HG03280 (cell line): ENCODE data around the gene TMEM170B.
A peak's percentile ranks its signal among the peaks of the same experiment; 100 is the strongest.
"Not testable (repeated sequence)": the region's sequence is repeated elsewhere in the genome, so short reads cannot be mapped to it uniquely, and the experiment has no call there.

Experiments
- ATAC-seq: cut with Tn5 transposase; IDR thresholded peaks from one replicate; pipeline ENCODE4 v1.9.1; 2021; ENCODE audit warnings: mild to moderate bottlenecking, moderate library complexity; ENCODE audit not compliant: unreplicated experiment

The TMEM170B gene

DNA sequence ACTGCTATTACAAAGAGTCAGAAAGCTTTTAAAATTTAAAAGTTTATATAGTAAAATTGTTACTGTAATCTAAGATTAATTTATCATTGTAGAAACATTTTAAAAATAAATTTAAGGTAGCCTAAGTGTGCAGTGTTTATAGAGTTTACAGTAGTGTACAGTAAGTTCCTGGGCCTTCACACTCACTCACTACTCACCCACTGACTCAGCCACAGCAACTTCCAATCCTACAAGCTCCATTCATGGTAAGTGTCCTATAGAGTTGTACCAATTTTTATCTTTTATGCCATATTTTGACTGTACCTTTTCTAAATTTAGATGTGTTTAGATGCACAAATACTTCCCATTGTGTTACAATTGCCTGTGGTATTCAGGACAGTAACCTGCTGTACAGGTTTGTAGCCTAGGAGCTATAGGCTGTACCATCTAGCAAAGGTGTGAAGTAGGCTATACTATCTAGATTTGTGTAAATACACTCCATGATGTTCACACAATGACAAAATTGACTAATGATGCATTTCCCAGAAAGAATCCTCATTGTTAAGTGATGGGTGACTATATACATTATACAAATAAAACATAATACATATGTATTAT, 10.2 kb upstream of the TMEM170B start:
- ATAC-seq = no peak

DNA sequence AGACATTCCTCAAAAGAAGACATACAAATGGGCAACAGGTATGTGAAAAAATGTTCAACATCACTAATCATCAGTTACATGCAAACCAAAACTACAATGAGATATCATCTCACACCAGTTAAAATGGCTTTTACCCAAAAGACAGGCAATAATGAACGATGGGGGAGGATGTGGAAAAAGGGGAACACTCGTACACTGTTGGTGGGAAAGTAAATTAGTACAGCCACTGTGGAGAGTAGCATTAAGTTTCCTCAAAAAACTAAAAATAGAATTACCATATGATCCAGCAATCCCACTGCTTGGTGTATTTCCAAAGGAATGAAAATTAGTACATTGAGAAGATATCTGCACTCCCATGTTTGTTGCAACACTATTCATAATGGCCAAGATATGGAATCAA, 8.6 kb upstream of the TMEM170B start:
- no peak for ATAC-seq

DNA sequence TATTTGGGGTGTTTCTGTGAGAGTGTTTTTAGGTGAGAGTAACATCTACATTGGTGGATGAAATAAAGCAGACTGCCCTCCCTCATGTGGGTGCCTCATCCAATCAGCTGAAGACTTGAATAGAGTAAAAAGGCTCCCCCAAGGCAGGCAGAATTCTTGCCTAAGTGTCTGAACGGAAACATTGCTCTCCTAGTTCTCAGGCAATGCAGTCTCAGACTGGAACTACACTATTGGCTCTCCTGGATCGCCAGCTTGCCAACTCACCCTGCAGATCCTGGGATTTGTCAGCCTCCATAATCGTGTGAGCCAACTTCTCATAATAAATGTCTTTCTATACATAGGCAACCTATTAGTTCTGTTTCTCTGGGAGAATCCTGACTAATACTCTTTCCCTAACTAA, 5.5 kb upstream of the TMEM170B start:
- ATAC-seq = no peak

DNA sequence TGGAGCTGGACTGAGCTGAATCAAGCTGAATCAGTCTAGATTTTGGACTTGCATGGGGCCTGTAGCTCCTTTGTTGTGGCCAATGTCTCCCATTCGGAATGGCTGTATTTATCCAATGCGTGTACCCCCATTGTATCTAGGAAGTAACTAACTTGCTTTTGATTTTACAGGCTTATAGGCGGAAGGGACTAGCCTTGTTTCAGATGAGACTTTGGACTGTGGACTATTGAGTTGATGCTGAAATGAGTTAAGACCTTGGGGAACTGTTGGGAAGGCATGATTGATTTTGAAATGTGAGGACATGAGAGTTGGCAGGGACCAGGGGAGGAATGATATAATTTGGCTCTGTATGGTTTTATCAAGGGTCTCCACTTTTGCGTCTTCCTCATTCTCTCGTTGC, 3.0 kb upstream of the TMEM170B start:
- ATAC-seq = no peak

DNA sequence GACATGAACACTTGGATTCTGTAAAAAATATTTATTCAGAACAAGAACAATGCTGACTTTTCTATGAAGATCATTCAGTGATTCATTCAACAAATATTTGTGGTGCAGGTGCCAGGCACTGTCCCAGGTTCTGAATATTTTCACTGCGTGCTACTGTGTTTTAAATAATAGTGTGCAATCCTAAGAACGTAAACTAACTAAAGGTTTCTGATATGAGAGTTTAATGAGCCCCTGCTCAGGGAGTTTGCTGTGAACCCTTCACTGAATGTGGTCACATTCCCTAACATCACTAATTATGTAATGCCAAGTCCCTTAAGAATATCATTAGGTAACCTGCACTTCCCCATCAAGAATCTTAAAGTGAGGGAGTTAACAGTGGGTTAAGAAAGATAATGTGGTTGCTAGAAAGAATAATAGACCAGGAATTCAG, 1.7 kb upstream of the TMEM170B start:
- ATAC-seq = no peak

DNA sequence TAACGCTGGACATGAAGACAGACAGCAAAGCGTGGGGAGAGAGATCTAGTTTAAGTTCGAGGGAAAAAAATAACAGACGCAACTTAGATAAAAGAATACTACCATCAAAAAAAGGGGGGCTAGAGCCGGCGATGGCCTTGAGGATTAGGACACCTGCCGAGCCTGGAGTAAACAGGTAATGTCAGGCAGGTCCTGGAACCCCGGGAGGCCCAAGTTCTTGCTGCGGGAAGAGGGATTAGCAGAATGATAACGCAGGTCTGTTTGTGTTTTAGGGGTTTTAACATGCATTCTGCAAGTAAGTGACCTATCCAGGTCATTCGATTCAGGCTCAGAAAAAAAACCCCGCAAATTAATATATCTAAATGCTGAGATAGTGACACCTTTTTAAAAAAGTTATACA, 754 bp upstream of the TMEM170B start:
- no peak for ATAC-seq

DNA sequence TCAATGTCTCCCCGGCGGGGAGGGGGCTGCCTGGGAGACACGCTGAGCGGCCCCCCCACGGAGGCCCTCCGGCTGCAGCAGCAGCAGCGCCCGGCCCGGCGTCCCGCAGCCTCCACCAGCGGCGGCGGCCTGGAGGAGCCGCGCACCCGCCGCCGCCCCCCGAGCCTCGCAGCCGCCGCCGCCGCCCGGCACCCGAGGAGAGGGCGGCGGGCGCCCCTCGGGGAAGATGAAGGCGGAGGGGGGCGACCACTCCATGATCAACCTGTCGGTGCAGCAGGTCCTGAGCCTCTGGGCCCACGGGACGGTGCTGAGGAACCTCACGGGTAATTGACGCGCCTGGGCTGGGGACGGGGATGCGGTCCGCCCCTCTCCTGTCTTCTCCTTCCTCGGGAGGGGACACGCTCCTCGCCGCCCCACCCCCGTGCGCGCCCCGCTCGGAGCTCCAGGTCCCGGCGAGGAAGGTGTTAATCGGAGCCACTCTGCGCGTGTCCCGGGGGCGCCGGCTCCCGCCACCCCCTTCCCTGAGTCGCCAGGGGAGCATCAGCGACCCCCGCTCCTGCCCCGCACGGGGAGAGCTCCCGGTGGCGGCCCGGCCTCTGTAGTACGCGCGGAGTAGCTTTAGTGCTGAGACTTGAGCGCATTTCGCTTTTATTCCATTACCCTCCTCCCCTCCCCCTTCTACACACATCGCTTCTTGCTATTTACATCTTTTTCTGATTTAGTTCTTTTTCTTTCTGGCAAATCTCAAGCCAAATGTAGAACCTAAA, 686 bp downstream of the TMEM170B start:
- ATAC-seq = peak; percentile 23

DNA sequence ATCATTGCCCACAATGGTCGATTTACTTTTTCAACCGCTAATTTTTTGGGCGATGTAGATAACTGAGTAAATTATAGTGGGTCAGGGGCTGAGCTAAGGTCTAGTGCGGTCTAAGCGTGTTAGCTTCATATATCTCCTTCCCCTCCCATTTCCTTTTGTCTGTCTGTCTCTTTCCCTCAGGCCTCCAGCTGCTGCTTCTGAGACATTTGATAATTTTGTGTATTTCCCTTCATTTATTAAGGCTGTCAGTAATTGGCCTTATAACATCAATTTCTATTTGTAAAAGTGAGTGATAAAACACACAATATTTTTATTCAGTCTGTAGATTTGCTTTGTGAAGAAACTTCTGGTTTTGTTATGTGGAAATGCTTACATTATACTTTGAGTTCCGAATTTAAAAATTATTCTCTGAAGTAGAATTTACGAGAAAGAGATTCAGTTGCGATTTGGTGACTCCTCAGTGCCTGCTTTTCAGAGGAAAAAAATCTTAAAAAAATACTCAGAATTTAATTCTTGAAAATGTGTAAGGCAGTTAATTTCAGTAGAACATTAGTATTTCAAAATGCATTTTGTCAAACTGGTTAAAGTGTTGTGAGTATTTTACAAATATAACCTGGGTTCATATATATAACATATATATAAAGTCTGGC, 1.4 kb downstream of the TMEM170B start:
- ATAC-seq = no peak

DNA sequence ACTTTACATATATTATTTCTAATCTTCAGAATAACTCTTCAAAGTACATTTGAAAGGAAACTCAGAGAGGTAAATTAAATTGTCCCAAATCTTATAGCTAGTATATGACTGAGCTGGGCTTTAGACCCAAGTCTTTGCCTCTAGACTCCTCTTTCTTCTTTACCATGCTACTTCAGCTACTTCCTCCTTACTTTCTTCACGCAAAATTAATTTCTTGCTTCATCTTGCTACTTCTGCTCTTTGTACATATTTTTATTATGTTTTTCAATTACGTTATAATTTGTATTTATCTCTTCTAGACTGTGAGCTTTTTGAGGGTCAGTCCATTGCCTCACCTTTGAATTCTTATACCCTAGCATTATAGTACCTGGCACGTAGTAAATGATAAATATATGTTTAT, 5.3 kb downstream of the TMEM170B start:
- no peak for ATAC-seq

DNA sequence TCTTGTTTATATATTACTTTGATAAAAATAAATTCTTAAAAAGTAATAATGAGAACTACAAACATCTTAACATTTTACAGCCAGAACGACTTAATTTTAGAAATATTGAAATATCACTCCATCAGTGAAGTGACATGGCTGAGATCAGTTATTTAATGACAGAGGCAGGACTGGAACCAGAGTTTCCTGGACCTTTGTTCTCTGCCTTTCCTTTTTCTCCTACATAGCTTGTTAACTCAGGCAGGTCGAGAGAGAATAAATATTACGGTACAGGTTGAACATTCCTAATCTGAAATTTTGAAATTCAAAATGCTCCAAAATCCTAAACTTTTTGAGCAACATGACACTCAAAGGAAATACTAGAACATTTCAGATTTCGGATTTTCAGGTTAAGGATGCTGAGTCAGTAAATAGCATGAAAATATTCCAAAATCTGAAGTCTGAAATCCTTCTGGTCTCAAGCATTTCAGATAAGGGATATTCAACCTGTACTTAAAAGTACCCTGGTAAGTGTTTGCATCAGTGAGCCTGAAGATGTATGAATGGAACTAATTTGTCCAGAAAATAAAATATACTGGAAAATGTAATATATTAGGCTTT, 6.5 kb downstream of the TMEM170B start:
- ATAC-seq = no peak

DNA sequence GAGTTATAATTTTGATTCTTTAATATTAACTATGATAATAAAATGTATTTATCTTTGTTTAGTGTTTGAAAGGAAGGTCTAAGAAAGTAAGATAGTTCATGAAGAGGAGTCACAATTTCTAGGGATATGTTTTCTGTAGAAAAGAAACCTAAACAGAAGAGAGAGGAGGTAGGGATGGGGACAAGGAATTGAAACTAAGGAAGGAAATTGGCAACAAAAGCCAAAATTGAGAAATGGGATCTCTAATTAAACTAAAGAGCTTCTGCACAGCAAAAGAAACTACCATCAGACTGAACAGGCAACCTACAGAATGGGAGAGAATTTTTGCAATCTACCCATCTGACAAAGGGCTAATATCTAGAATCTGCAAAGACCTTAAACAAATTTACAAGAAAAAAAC, 10.3 kb downstream of the TMEM170B start:
- not testable (repeated sequence) for ATAC-seq

DNA sequence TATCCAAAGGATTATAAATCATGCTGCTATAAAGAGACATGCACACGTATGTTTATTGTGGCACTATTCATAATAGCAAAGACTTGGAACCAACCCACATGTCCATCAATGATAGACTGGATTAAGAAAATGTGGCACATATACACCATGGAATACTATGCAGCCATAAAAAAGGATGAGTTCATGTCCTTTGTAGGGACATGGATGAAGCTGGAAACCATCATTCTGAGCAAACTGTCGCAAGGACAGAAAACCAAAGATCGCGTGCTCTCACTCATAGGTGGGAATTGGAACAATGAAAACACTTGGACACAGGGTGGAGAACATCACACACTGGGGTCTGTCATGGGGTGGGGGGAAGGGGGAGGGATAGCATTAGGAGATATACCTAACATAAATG, 11.0 kb downstream of the TMEM170B start:
- ATAC-seq = not testable (repeated sequence)

DNA sequence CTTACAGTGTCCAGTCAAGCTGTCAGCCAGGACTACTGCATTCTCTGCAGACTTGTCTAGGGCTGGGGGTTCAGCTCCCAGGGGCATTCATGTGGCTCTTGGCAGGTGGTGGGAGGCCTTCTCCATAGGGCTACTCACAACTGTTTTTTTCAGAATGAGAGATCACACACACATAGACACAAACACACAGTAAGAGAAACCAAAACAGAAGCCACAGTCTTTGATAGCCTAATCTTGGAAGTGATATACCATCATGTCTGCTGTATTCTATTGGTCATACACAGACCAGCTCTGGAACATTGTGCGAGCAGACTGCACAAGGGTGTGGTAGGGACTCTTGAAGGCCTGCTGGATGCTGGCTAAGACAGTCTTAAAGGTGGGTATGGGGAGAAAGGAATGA, 13.5 kb downstream of the TMEM170B start:
- no peak for ATAC-seq

DNA sequence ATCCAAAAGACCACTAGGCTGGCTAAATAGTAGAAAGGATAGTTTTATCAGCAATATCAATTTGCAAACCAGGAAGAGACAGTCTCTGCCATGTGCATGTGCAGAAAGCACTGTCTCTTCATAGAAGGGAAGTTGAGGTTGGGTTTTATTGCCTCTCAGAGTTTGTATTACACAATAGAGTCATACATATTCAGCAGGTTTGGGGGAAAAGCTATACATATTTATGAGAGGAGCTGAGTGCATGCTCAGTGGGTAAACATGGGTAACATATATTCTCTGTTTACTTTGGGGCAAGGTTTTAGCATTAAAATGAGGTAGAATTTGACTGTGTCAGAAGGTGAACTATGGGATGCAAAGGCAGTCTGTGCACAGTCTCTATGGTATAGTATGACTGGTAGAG, 14.9 kb downstream of the TMEM170B start:
- no peak for ATAC-seq

DNA sequence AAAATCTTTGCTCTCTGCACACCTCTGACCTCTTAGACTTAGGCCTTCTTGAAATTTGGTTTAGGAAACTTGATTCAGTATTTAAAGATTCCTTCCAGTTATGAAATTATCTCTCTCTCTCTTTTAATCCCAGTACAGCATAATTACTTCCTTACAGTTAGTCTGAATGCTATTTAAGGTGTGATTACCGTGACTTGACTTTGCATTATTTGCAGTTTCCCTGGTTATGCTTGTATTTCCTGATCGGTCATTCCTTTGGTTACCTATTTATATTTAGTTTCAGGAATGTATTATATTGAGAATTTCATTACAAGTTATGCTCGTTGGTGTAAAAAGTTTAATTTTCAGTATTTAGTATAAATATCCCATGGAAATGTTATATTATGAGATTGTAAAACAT, 16.3 kb downstream of the TMEM170B start:
- ATAC-seq = no peak

DNA sequence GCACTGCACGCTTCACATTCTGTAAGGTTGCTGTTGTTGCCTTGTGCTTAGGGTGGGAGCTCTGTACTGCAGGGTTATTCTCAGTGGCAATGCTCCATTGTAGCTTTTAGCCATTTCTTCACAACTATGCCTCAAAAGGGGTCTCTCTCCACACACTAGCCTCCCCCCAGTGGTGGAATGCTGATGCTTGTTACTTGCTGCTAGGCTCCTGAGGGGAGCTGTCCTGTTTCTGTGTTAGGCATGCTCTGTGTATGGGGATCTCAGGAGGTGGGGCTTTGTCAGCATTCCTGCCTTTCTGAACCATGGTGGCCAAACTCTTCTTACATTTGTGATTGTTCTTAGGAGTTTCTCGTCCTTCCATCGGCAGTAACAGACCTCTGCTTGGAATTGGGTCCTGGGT, 18.8 kb downstream of the TMEM170B start:
- ATAC-seq = no peak

DNA sequence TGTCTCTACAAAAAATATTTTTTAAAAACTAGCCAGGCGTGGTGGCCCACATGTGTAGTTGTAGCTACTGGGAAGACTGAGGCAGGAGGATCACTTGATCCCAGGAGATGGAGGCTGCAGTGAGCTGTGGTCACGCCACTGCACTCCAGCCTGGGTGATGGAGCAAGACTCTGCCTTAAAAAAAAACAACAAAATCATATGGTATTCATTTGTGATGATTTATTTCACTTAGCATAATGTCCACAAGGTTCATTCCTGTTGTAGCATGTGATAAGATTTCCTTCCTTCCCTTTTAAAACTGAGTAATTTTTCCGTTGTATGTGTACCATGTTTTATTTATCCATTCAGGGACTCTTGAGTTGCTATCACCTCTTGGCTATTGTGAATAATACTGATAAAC, 26.2 kb downstream of the TMEM170B start:
- ATAC-seq = no peak

DNA sequence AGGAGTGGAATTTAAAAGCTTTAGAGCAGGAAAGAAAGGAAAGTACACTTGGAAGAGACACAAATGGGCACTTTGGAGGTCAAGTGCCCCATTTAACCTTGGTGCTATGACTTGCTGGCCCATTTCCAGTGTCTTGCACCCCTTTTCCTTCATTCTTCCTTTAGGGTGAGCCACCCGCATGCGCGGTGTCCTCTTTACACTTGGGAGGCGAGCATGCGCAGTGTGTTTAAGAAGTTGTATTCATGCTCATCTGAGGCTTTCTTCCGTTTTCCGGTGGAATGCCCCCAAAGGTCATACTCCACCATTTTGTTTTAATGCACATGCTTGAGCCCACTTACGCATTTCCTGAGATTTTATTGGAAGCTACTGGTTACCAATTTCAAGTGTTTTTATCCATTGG, 29.1 kb downstream of the TMEM170B start:
- no peak for ATAC-seq

DNA sequence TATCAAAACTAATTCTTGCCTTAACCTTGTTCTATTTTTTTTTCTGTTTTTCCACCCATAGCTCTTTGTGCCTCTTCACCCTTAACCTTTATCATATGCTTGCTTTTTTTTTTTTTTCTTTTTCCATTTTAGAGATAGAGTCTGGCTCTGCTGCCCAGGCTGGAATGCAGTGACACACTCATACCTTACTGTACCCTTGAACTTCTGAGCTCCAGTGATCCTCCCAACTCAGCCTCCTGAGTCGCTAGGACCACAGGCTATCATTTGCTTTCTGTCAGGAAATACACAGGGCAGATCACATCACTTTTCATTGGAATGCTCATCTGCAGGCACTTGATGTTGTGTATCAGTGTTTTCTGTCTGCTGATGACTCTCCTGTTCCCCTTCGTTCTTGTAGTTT, 33.5 kb downstream of the TMEM170B start:
- no peak for ATAC-seq

DNA sequence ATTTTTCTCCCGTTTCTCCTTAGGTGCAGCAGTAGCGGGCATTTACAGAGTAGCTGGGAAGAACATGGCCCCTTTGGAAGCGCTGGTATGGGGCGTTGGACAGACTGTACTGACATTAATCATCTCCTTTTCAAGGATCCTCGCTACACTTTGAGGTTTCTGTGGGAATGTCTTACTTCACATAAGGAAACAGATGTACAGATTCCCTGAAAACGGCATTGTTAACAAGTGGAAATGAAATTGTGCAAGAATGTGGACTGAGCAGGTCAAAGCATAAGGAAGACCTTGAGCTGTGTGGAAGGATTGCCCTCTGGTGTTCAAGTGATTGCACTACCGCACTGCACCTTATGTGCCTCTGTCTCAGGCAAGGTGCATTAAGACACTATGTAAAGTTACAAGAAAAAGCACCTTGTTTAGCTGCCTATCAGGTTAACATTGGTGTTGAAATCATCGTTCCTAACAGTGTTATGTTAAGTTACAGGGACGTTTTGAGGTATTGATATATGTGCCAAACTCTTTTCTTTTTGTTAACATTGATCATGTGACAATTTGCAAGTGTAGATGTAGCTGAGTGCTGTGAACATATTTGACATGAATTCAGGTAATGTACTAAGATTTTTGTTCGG, 38.0 kb downstream of the TMEM170B start:
- ATAC-seq = peak; percentile 98

DNA sequence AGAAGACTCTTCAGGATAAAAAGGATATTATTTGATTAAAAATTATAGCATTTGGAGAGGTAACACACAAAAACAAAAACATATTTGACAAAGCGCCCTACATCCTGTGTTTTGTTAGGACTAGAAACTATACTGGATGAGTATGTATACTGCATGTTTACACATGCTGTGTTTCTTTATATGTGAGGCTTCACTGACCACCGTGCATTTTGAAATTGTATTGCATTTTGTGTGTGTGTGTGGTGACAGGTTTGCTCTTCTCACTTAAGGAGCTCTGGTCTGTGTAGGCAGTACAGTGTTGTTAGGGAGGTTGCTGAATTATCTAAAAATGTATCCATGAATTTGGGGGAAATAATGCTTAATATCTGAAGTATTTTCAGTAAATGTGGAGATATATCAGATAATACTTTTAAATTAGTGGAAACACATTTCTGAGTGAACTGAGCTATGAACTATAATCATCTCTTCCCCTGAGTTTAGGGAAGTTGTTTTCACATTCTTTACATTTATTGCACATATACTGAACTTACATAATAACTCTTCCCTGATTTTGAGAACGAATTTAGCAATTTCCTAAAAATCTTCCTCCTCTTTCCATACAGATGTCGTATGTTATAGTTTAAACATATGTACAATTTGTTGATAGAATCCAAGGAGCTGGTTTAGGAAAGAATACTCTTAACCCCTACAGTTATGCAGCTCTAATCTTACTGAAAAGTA, 43.3 kb downstream of the TMEM170B start:
- no peak for ATAC-seq
